ENCODE results near the gene IRF8.
"Not testable (repeated sequence)": the region's sequence is repeated elsewhere in the genome, so short reads cannot be mapped to it uniquely, and the experiment has no call there.

Gene IRF8

DNA sequence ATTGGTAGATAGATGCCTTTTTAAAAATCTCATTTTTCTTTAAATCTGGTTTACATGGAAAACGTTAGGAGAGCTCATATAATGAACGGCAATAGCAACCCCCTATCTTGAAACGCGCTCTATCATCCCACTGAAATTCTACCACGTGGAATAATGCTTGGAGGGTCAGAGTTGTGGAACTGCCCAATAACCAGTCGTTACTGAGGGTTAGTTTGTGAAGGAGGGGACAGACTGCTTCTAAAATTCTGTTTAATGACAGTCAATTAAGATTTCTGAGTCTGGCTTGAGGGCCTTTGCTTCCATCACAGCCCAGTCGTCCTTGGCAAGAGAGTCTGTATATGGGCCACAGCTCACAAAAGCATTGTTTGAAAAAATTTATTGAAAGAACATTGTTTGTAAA lies 482 bp downstream of the IRF8 start:
- no peak for DNase-seq

DNA sequence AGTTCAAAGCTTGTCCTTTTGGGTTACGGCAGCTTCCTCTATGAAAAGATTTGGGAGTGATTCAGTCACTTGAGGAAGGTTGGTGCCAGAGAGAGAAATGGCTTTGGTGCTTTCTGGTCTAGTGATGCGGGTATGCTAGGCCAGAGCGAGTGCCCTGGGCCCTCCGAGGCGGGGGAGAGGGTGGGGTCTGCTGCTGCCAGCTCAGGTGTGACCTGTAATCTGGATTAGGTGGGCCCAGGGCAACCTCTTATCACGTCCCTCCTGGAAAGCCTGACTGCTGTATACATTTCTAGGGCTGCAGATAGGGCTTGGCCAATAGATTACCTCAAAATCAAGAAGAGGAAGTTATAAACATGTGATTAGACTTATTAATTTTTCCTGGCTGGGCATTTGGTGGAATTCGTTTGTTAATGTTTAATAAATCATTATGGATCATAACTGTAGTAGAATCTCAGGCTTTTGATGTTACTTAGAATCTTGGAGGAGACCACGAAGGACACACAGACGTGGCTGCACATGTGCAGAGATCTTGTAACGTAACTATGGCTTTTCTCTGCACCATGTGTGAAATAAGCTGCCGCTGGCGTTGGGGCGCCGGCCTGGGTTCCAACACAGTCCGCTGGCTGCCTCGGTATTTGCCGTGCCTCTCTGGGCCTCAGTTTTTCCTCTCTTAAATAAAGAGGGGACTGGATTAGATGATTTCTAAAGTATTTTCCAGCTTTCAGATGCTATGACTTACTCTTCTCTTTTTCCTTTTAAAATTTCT lies 1.2 kb downstream of the IRF8 start:
- DNase-seq, result no peak

DNA sequence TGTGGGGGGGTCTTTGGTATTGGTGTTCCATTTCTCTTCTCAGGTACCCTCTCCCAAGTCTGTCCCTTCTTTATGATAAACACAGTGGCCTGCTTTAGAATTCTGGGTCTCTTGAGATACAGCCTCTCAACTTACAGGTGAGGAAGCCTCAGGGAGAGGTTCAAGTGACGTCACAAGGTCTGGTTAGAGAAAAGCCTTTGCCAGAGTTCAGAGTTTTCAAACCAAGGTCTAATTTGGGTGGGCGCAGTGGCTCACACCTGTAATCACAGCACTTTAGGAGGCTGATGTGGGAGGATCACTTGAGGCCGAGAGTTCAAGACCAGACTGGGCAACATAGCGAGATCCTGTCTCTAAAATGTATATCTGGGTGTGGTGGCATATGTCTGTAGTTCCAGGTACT lies 2.1 kb downstream of the IRF8 start:
- DNase-seq, result no peak

DNA sequence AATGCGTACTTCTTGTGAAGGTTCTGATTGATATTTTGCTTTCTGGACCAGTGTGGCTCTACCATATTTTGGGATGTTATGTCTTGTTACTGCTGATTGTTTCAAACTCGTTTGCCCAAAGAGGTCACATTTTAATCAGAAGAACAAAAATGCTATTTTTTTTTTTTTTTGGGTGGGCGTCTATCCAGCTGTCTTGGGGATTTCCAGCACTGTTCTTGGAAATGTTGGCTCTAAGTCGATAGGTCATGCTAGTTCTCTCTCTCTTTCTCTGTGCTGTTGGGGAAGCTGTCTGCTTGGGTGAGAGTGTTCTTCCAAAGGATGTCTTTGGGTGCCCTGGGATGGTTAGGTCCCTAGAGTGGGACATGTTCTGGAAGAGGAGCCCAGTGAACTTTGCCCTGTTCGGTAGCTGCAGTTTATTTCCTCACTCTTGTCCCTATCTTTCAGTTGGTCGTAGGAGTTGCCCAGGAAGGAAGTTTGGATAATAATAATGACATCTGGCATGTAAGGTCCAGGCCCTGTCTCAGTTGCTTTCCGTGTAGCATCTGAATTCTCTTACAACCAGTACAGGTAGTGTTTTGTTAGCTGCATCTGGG lies 2.9 kb downstream of the IRF8 start:
- no peak for DNase-seq

DNA sequence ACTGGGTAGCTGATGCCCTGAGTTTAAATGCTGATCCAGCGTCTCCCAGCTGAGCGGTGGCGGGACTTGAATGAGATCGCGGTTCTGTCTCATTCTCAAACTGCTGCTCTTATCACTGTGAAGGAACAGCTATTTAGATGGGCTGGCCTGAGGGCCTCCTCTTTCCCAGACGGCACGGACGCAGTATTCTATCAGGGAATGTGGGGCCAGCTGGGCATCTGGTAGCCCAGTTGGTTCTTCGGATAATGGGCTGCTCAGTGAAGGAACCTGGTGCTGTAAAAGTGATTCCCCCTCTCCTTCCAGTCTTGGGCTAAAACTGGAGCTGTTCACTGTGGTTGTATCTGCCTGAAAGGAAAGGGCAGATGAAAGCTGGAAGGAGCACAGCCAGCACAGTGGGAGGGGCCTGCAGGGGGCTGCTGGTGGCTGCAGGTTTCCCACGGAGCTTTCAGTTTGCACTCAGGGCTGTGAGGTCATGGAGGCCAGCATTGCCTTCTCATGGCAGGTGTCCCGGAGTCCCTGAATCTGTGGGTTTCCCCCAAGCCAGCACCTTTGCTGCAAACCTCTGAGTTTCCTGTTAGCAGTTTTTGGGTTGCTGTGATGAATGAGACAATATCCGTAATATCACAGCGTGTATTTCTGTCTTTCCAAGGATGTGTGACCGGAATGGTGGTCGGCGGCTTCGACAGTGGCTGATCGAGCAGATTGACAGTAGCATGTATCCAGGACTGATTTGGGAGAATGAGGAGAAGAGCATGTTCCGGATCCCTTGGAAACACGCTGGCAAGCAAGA lies 3.6 kb downstream of the IRF8 start:
- peak; percentile 56 for DNase-seq

DNA sequence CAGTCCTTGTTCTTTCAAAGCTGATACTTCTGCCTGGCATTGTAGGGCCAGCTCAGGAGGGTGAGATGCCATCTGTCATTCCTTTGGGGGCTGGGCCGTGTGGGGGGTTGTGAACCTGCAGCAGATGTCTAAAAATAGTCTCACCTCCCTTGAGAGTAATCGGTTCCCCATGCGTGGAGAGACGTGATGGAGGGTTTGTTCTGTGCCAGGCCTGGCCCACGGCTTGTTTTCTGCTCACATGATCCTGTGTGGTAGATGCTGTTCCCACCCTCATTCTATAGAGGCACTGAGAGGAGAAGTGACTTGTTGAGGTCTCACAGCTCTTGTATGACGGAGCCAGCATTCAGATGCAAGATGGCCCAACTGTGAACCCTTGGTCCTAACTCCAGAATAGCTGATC lies 4.6 kb downstream of the IRF8 start:
- no peak for DNase-seq

DNA sequence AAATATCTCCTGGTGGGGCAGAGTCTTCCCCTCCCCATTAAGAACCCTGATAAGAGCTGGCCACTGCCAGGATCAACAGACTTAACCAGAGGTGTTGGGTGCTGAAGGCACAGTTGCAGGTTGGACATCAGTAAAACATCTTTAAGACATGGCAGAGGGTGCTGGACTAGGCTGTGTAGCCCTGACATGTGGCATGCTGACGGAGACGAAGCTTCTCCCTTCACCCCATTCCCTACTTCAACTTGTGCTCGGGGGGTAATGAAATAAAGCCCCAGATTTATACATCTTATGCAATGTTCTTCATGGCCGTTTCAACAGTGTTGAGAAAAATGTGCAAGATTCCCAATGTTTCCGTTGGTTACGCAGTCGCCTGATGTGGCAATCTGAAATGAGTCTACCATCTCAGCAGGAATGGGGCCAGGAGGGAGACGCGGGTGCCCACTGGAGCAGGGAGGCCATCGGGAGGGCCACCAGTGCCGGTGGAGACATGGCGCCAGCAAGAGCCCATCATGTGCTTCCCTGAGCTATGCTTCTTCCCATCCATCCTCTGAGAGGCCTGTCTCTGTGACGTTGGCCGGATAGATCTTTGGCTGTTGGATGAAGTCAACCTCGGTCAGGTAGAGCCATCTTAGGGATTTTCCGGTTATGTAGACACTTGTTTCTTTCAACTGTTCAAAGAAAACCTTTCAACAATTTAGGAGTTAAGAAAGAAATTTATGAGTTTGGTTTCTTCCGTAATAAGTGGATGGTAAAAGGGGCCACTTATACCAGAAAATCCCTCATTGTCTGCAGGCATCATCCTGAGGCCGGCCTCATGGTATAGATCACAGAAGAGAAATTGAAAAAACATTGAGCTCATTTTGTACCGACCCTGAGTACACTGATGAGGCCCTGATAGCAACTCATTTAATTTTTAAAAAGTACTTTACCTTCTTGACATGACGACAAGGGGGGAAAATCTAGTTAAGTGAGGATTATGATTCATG lies 6.4 kb downstream of the IRF8 start:
- DNase-seq, result no peak

DNA sequence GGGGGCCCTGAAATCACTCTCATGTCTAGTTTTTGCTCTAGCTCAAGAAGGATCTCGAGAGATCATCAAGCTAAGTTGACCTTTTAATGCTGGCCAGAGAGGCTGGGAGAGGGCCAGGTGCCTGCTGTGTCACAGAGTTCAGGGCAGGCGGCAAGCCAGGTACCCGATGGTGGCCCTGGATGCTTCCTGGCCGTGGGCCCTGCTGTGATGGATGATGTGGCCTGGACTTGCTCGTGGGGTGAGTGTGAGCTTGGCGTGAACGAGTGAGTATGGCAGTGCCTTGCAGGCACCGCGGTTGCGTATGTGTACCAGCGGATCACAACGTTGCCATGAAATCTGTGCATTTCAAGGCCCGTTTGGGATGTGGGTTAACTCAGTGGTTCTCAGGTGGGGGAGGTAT lies 7.4 kb downstream of the IRF8 start:
- DNase-seq, result no peak

DNA sequence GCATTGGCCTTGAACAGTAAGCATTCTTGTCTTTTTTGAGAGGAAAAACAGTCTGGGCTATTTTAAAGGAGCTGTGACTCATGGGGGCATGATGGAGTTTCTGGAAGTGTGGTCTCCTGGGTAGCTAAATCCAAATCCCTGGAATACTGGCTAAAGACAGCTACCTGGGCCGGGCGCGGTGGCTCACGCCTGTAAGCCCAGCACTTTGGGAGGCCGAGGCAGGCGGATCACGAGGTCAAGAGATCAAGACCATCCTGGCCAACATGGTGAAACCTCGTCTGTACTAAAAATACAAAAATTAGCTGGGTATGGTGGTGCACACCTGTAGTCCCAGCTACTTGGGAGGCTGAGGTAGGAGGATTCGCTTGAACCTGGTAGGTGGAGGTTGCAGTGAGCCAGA lies 8.3 kb downstream of the IRF8 start:
- not testable (repeated sequence) for DNase-seq

DNA sequence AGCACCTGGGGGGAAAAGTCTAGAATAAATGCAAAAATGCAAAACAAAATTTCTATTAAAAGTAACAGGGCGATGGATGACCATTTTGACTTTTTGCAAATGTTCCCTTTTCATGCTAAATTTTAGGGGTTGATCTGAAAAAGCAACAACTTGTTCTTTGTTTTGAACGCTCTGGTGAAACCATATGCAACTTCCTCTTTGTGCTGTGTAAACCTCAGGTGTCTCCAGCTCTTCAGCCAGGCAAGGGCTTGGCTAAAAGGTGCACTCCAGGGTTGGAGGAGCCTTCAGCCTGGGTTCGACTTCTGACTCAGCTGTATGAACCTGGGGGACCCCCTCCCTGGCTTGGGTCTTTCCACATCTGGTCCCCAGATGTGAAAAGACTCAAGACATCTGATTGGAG lies 9.5 kb downstream of the IRF8 start:
- no peak for DNase-seq

DNA sequence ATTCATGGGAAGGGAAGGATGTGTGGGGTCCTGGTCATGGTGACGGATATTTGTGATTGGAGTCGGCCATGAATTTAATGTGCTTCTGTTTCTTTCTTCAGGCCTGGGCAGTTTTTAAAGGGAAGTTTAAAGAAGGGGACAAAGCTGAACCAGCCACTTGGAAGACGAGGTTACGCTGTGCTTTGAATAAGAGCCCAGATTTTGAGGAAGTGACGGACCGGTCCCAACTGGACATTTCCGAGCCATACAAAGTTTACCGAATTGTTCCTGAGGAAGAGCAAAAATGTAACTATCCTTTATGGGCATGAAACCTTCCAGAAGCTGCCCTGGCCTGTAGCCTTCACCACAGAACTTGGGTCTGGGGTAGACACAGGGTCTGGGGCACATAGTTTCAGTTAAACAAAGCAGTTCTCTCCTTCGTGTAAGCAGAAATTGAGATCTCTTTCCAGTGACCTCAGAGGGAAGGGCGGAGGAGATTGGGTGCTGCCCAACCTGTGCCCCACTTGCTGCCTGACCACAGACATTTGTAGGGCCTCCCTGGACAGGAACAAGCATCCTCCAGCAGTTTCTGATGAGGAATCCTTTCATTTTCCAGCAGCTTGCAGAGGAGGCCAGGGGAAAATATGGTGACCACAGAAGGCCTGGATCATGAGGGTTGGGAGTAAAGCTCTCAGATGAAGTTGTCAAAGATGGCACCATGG lies 10.1 kb downstream of the IRF8 start:
- no peak for DNase-seq

DNA sequence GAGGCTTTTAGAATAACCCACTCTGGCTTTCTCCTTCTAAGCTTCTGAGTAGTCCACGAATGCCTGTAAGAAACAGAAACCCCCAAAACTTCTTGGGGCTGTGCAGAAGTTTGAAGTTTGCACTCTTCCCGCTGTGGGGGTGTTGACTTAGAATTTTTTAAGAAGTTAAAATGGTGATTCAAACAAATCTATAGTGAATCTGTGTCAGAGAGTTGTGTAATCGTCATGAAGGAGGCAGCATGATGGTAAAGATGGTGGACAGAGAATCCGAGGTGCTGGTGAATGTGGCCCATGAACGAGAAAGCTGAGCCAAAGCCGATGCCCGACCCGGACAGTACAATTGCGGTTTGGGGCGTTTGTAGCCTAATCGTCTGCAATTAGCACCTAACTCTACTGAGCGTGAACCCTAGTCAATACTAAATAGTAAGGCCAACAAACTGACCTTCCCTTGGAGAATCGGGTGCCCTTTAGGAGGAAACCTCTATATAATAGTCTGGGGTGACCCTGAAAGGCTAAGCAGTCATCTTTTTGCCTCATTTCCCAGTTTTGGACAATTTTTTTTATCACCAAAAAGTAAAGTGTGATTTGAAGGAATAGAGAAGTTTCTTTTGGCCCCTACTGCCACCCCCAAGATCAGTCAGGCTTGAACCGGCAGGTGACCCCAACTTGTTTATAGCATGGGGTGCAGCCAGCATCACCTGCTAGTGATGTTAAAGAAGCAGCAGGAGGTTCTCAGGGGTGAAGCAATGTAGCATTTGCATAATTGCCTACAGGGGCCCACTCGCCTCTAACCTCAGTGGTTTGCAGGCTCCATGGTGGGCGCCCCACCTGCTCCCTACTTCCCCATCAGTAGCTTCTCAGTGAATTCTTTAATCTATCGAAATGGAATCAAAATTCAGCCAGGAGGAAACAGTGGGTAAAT lies 11.2 kb downstream of the IRF8 start:
- no peak for DNase-seq

DNA sequence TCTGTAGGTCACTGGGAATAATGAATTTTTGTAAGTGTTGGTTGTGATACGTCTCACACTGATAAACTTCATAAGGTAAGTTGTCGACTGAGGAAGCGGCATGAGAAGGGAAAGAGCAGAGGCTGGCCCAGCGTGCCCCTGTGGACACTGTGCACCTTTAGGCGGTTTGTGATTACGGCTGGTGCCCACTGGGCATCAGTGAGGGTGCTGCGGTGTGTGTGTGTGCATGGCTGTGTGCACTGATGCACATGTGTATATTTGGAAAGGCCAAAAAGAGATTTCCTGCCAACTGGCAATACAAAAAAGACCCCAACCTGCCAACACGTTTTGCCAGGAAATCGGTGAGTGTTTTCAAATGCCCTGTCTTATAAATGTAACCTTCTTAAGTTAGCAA lies 11.9 kb downstream of the IRF8 start:
- DNase-seq, result no peak

DNA sequence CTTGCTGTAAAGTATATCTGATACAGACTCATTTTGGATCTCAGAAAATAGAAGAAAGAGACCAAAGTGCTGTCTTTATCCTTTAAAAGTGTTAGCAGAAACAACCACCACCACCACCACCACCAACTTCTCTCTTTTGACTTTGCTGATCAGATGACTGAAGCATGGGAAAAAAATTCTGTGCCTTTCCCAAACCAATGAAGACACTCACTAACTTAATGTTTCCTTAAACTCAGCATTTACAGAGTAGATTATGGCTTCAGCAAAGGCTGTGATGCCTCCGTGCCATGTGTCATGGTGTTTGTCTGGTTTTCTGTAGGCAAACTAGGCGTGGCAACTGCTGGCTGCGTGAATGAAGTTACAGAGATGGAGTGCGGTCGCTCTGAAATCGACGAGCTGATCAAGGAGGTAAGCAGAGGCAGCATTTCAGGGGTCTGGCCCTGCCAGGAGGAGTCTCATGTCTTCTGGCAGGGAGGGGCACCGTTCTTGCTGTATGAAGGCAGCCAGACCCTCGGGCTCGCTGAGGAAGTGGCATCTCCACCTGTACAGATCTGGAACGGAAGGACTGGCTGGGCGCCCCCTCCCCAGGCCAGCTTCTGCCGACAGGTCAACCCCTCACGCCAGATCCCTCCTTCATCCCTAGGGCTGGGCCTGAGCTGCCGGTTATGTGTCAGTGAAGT lies 12.4 kb downstream of the IRF8 start:
- no peak for DNase-seq

DNA sequence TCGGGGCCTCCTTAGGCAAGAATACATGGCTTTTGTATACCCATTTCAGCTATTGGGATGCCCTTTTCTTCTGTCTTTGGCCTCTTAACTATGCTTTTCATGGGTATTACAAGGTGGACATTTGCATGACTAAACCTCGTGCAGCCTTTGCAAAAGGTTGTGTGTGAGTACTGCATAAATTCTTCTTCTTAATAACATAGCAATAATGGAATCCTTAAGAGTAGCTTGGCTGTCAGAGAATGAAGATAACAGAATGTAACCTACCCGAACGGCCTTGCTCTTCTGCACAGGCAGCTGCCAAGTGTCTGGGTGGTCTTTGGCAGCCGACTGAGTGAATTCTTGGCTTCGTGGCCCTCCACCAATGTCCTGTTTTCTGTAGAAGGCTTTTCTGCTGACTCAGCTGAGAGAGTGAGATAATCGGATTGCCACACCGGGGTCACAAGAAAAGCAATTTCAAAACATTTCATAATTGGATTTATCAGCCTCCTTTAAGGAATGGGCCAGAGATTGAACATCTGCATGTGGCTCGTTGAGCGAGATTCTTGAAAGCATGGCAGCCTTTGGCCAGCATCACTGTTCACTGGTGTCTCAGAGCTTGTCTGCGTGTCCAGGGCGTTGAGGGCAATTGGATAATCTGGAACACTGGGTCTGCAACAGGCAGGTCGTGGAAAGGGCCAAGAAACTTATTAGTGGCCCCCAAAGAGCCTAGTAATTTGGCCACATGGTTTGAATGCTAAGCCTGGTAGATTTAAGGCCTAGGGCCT lies 13.4 kb downstream of the IRF8 start:
- no peak for DNase-seq

DNA sequence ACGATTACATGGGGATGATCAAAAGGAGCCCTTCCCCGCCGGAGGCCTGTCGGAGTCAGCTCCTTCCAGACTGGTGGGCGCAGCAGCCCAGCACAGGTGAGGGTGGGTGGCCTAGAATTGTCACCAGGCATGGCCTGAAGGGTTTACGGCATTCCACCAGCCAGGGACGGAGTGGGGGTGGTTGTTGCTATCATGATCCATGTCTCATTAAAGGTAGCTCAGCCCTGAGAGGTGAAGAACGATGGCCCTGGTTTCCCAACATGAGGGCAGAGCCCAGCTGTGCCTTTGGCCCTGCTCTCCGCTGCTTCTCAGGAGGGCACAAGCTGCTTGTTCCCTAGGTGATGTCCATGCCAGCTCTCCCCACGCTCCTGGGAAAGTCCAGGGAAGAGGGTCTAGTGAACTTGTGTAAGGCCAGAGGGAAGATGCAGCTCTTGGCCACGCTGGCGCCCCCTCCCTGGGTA lies 14.2 kb downstream of the IRF8 start:
- DNase-seq, result no peak

DNA sequence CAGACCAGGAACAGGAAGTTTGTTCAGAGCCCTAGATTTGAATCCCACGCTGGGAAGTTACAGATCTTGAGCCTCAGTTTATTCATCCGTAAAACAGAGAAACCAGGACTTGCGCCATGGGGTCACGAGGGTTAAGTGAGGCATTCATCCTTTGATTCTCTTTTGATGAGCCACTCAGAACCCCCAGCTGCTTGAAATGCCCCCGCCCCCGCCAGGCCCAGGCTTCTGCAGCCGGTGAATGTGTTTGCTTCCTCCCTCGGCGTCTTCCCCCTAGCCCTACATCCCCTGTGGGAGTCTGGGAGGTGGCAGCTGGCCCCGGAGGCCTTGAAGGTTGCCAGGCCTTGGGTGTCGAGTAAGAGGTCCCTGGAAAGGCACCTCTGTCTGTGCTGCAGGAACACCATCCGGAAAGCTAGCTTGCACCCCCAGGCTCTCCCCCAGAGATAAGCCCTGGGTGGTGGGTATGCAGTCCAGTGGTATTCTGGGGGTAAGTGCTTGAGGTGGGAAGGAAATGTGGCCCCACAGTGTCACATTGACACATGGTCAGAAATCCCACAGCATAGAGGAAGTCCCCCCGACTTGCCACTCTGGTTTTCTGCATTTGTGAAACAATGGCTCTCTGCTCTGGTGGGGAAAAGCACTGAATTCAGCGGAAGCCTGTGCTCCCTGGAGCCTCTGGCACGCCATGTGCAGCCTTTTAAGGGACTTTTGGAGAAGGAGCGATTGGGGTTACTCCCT lies 14.9 kb downstream of the IRF8 start:
- no peak for DNase-seq

DNA sequence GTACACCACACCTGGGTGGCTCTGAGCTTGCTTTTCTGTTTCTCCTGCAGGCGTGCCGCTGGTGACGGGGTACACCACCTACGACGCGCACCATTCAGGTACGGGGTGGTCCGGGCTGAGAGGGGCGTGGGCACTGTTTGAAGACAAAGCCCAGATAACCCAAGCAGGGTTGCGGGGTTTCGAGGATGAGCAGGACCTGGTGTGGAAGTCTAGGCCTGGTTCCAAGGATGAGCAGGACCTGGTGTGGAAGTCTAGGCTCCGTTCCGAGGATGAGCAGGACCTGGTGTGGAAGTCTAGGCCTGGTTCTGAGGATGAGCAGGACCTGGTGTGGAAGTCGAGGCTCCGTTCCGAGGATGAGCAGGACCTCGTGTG lies 15.4 kb downstream of the IRF8 start:
- DNase-seq, result no peak

All from stimulated activated naive CD4-positive, alpha-beta T cell treated with Interleukin-2 at 50 U/mL for 16 hours (primary cell).